A673 (cell line): ENCODE results near the gene DNAI1.

Source experiments
- EZH2 ChIP-seq: fragments of 200-600 bp; sonication (generic); IDR thresholded peaks from 2 replicates; pipeline ENCODE4 v1.6.1; 2017; ENCODE audit warnings: borderline replicate concordance, low read depth, mild to moderate bottlenecking, mixed read lengths, antibody characterized with exemption, low read length; ENCODE audit not compliant: poor library complexity, severe bottlenecking
- TF ChIP-seq, protein P1 (sequence below): fragments of 300-800, 200-600 bp; sonication (generic); conservative IDR thresholded peaks from 2 replicates; pipeline ENCODE4 v1.5.1; 2017; ENCODE audit warnings: low read depth, mild to moderate bottlenecking, antibody characterized with exemption, low read length, moderate library complexity, mixed read lengths

DNA sequence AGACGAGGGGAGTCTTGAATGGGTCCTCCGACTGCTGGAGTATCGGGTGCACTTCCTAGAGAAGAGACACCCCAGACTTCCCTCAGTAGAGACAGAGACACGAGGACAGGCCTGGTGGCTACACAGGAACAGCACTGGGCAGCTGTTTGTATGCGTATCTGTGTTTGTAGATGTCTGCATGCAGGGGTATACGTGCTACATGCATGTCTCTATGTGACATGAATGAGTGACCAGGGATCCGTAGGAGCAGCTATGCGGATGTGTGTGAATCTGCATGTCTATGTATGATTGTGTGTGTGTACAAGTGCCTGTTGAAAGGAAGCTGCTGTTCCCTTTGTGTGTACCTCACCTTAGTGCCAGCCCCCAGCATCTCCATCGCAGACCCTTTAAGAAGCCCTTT, 99.8 kb downstream of the DNAI1 start:
- TF ChIP-seq EZH2: no peak
- TF ChIP-seq, protein P1, sequence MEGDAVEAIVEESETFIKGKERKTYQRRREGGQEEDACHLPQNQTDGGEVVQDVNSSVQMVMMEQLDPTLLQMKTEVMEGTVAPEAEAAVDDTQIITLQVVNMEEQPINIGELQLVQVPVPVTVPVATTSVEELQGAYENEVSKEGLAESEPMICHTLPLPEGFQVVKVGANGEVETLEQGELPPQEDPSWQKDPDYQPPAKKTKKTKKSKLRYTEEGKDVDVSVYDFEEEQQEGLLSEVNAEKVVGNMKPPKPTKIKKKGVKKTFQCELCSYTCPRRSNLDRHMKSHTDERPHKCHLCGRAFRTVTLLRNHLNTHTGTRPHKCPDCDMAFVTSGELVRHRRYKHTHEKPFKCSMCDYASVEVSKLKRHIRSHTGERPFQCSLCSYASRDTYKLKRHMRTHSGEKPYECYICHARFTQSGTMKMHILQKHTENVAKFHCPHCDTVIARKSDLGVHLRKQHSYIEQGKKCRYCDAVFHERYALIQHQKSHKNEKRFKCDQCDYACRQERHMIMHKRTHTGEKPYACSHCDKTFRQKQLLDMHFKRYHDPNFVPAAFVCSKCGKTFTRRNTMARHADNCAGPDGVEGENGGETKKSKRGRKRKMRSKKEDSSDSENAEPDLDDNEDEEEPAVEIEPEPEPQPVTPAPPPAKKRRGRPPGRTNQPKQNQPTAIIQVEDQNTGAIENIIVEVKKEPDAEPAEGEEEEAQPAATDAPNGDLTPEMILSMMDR: no peak
